Keratinocyte (primary cell): ENCODE data around the gene ZNF77.

Experiments
- CTCF ChIP-seq, 3 experiments: IDR thresholded peaks in 1 of 3; conservative IDR thresholded peaks in 1 of 3; optimal IDR thresholded peaks in 1 of 3; 2 replicates in 2 of 3; 3 replicates in 1 of 3; pipeline versions ENCODE3 to v1.5.1; 2011; ENCODE audit warnings: low read length in 3 of 3, mild to moderate bottlenecking in 3 of 3, moderate library complexity in 2 of 3, control low read depth in 1 of 3, inconsistent platforms in 1 of 3; ENCODE audit not compliant: insufficient read depth in 2 of 3; ENCODE audit errors: extremely low read depth in 1 of 3
- EZH2 ChIP-seq: IDR thresholded peaks from one replicate; pipeline ENCODE4 v1.6.1; 2012; ENCODE audit warnings: inconsistent platforms, mild to moderate bottlenecking, low read length, moderate library complexity

DNA sequence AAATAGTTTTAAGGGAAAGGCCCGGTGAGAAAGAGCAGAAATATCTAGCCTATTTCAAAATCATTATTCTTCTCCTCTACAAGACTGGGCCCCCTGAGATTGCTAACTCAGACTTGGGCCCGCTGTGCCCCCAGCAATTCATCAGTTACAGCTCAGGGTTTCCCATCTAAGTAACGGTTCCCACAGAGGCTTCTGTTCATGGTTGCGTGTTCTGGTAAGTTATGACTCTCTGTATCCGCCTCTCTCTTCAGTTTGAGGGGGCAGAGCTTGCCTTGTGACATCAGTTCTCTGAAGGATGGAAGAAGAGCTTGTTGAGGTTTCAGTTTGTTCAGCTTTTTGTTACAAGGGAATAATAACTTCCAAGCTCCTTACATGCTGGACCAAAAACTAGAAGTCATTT lies 32.5 kb downstream of the ZNF77 start:
- TF ChIP-seq CTCF (optimal IDR thresholded peaks at IDR 0.05 in 1 of 3, IDR thresholded peaks at IDR 0.05 in 1 of 3, conservative IDR thresholded peaks at IDR 0.05 in 1 of 3; ENCODE audit: extremely low read depth in 1 of 3, insufficient read depth in 2 of 3, low read length in 3 of 3) (no peak), EZH2 (no peak)
